NT2/D1 (cell line): ENCODE measurements around the gene OASL.
A peak's percentile ranks its signal among the peaks of the same experiment; 100 is the strongest.

Experiments
- DNase-seq: peaks from one replicate; pipeline ENCODE4 v3.0.0-alpha.2; 2011; ENCODE audit warnings: low read depth, low spot score
- H3K27me3 ChIP-seq: 2 replicates; pipeline ENCODE4 v1.6.0; 2011; ENCODE audit warnings: mild to moderate bottlenecking; ENCODE audit not compliant: insufficient read length, insufficient read depth
- H3K36me3 ChIP-seq: 2 replicates; pipeline ENCODE4 v1.6.1; 2011; ENCODE audit warnings: mild to moderate bottlenecking, low read length, mixed read lengths; ENCODE audit not compliant: insufficient read depth, insufficient read length
- H3K4me1 ChIP-seq: 2 replicates; pipeline ENCODE4 v1.5.1; 2011; ENCODE audit not compliant: insufficient read depth, insufficient read length
- H3K4me3 ChIP-seq: 2 replicates; pipeline ENCODE4 v1.5.1; 2011; ENCODE audit warnings: low read depth; ENCODE audit not compliant: insufficient read length
- H3K9ac ChIP-seq: 2 replicates; pipeline ENCODE4 v1.6.0; 2011; ENCODE audit warnings: low read depth; ENCODE audit not compliant: insufficient read length
- H3K9me3 ChIP-seq: 2 replicates; pipeline ENCODE4 v1.5.1; 2011; ENCODE audit warnings: mild to moderate bottlenecking, low read length; ENCODE audit not compliant: insufficient read depth
- SUZ12 ChIP-seq: IDR thresholded peaks from 2 replicates; pipeline ENCODE4 v1.6.1; 2011; ENCODE audit not compliant: insufficient read length, insufficient read depth; ENCODE audit errors: extremely low read depth
- YY1 ChIP-seq: IDR thresholded peaks from 2 replicates; pipeline ENCODE4 v1.6.1; 2011; ENCODE audit not compliant: insufficient read length, insufficient read depth
- ZNF274 ChIP-seq: IDR thresholded peaks from 2 replicates; pipeline ENCODE4 v1.6.1; 2011; ENCODE audit warnings: mild to moderate bottlenecking, low read depth, low read length

Gene OASL

GRCh38 chr12:120977531-120978295, 61.3 kb downstream of the OASL start:
- Histone ChIP-seq H3K27me3 (no peaks in the 10 kb centered on the region), H3K36me3 (no peaks in the 10 kb centered on the region), H3K4me3 (no peak overlapping the region), H3K9me3 (no peaks in the 10 kb centered on the region), H3K9ac (no peak overlapping the region), H3K4me1 (peaks cover 3% of the 10 kb centered on the region)
- no peak for DNase-seq
- TF ChIP-seq SUZ12 (no peak), YY1 (no peak), ZNF274 (no peak)

GRCh38 chr12:120972870-120973543, 66.0 kb downstream of the OASL start:
- H3K9me3 ChIP-seq = no peaks in the 10 kb centered on the region
- no peaks in the 10 kb centered on the region for H3K27me3 ChIP-seq
- peak; percentile 98 for DNase-seq
- H3K4me1 ChIP-seq = peaks cover 6% of the 10 kb centered on the region
- H3K36me3 ChIP-seq = no peaks in the 10 kb centered on the region
- no peak for TF ChIP-seq YY1
- TF ChIP-seq ZNF274 = no peak
- no peak for TF ChIP-seq SUZ12
- no peak overlapping the region for H3K4me3 ChIP-seq
- H3K9ac ChIP-seq = peak overlapping the region; percentile 8

GRCh38 chr12:120971299-120972180, 67.5 kb downstream of the OASL start:
- Histone ChIP-seq H3K27me3 (no peaks in the 10 kb centered on the region), H3K4me1 (peaks cover 6% of the 10 kb centered on the region), H3K4me3 (no peak overlapping the region), H3K9me3 (no peaks in the 10 kb centered on the region), H3K36me3 (no peaks in the 10 kb centered on the region), H3K9ac (no peak overlapping the region)
- TF ChIP-seq ZNF274 (no peak), SUZ12 (no peak), YY1 (no peak)
- peak; percentile 43 for DNase-seq

GRCh38 chr12:120970310-120970709, 68.7 kb downstream of the OASL start:
- Histone ChIP-seq H3K9ac (no peak overlapping the region), H3K36me3 (no peaks in the 10 kb centered on the region)
- DNase-seq = no peak

More at GRCh38 chr12:120970310-120970709, 68.7 kb downstream of the OASL start:
- Histone ChIP-seq H3K4me1 (peaks cover 10% of the 10 kb centered on the region), H3K27me3 (no peaks in the 10 kb centered on the region), H3K4me3 (no peak overlapping the region), H3K9me3 (no peaks in the 10 kb centered on the region)
- TF ChIP-seq SUZ12 (no peak), YY1 (no peak), ZNF274 (no peak)
